HL-60 (cell line): Measurements from ENCODE around the gene HYAL2.

Experiments used
- CTCF ChIP-seq: IDR thresholded peaks from one replicate; pipeline ENCODE4 v1.5.1; 2011; ENCODE audit warnings: low read length, control low read depth, inconsistent platforms; ENCODE audit not compliant: insufficient read depth
- POLR2AphosphoS5 ChIP-seq: IDR thresholded peaks from 2 replicates; pipeline ENCODE4 v1.6.1; 2012; ENCODE audit warnings: low read depth
- REST ChIP-seq: IDR thresholded peaks from 2 replicates; pipeline ENCODE4 v1.6.1; 2012; ENCODE audit warnings: low read depth; ENCODE audit not compliant: insufficient replicate concordance
- SPI1 ChIP-seq: IDR thresholded peaks from 2 replicates; pipeline ENCODE4 v1.6.1; 2012; ENCODE audit warnings: low read depth, mild to moderate bottlenecking, borderline replicate concordance

DNA sequence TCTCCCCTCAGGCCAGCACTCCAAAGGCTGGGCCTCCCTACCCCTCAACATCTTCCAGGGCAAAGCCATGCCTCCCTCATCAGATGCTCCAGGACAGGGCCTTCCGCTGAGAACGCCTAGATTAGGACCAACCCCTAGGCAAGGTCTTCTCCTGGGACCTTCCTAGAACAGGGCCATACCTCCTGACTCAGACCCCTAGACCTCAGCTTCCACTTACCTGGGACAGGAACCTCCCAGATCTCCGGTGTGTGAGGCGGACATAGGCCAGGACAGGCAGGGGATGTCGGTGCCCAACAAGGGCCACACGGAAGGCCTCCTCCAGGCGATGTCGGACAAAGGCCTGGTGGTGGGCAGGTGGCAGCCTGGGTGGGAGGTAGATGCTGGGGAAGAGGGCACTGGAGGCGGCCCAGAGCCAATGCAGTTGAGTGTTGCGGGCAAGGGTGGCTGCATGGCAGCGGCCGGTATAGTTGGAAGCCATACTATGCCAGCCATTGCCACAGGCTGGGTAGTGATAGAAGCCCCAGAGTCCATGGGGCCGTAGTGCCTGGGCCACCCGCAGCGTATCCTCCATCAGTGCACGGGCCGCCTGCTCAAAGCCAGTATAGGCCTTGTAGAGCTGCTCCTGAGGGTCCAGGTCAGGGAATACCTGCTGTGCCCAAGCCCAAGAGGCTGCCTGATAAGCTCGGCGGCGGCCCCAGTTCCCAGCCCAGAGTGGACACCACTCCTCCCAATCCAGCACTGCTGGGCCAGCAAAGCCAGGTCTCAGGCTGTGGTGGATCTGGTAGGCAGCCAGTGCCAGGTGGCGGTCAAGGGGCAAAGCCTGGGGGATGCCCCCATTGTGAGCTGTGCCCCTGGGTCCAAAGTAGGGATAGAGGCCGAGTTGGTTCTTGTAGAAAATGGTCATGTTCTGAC, 27.8 kb downstream of the HYAL2 start:
- TF ChIP-seq CTCF = no peak
- no peak for TF ChIP-seq REST
- no peak for TF ChIP-seq POLR2AphosphoS5
- no peak for TF ChIP-seq SPI1
